HG03196 (cell line): ENCODE measurements around the gene NEK5.
"Not testable (repeated sequence)": the region's sequence is repeated elsewhere in the genome, so short reads cannot be mapped to it uniquely, and the experiment has no call there.

Source experiments
- ATAC-seq: cut with Tn5 transposase; IDR thresholded peaks from one replicate; pipeline ENCODE4 v1.9.1; 2021; ENCODE audit not compliant: unreplicated experiment

NEK5 gene

GRCh38 chr13:52137489-52137888 lies 8.6 kb upstream of the NEK5 start:
- no peak for ATAC-seq

GRCh38 chr13:52136763-52137162 lies 7.9 kb upstream of the NEK5 start:
- ATAC-seq: no peak

GRCh38 chr13:52130641-52131040 lies 1.8 kb upstream of the NEK5 start:
- ATAC-seq: no peak

GRCh38 chr13:52127783-52128702 lies 830 bp downstream of the NEK5 start:
- ATAC-seq: no peak

GRCh38 chr13:52127378-52127777 lies 1.5 kb downstream of the NEK5 start:
- no peak for ATAC-seq

- ATAC-seq: no peak
These were observed 3.3 kb downstream of the NEK5 start for GRCh38 chr13:52125547-52125946.

- ATAC-seq: no peak
These were observed 10.3 kb downstream of the NEK5 start for GRCh38 chr13:52118595-52118994.

- no peak for ATAC-seq
These were observed 10.8 kb downstream of the NEK5 start for GRCh38 chr13:52118095-52118494.

GRCh38 chr13:52112591-52112990 lies 16.3 kb downstream of the NEK5 start:
- ATAC-seq: no peak

GRCh38 chr13:52109116-52109670 lies 19.7 kb downstream of the NEK5 start:
- no peak for ATAC-seq

GRCh38 chr13:52105841-52106240 lies 23.0 kb downstream of the NEK5 start:
- ATAC-seq: no peak

- no peak for ATAC-seq
These were observed 24.2 kb downstream of the NEK5 start for GRCh38 chr13:52104624-52105023.

GRCh38 chr13:52103386-52103785 lies 25.5 kb downstream of the NEK5 start:
- no peak for ATAC-seq

- not testable (repeated sequence) for ATAC-seq
These were observed 26.4 kb downstream of the NEK5 start for GRCh38 chr13:52102423-52102822.

- no peak for ATAC-seq
These were observed 31.7 kb downstream of the NEK5 start for GRCh38 chr13:52097197-52097596.

- no peak for ATAC-seq
These were observed 32.1 kb downstream of the NEK5 start for GRCh38 chr13:52096748-52097147.

- ATAC-seq: no peak
These were observed 32.8 kb downstream of the NEK5 start for GRCh38 chr13:52096062-52096461.

GRCh38 chr13:52092087-52092486 lies 36.8 kb downstream of the NEK5 start:
- ATAC-seq: no peak

GRCh38 chr13:52091473-52091872 lies 37.4 kb downstream of the NEK5 start:
- no peak for ATAC-seq

- ATAC-seq: no peak
These were observed 43.5 kb downstream of the NEK5 start for GRCh38 chr13:52085421-52085820.

GRCh38 chr13:52084981-52085380 lies 43.9 kb downstream of the NEK5 start:
- not testable (repeated sequence) for ATAC-seq

GRCh38 chr13:52082601-52083000 lies 46.3 kb downstream of the NEK5 start:
- no peak for ATAC-seq
